ENCODE measurements around the gene CTTNBP2.

GRCh38 chr7:117869374-117869773, 3.9 kb downstream of the CTTNBP2 start:
- TF ChIP-seq POLR2AphosphoS5 (IDR thresholded peaks at IDR 0.05; ENCODE audit: insufficient read depth in 1 of 2, low read depth in 1 of 2), result no peak
- TF ChIP-seq CTCF (IDR thresholded peaks at IDR 0.05), result no peak
